ENCODE data around the gene TSR1.
A peak's percentile ranks its signal among the peaks of the same experiment; 100 is the strongest.

TSR1 gene

GRCh38 chr17:2336215-2336851 lies at the start of gene TSR1:
TSR1 (minus strand) TSS chr17:2336457; CDS start chr17:2336427, 30 bp downstream.
- TF ChIP-seq, protein P1, sequence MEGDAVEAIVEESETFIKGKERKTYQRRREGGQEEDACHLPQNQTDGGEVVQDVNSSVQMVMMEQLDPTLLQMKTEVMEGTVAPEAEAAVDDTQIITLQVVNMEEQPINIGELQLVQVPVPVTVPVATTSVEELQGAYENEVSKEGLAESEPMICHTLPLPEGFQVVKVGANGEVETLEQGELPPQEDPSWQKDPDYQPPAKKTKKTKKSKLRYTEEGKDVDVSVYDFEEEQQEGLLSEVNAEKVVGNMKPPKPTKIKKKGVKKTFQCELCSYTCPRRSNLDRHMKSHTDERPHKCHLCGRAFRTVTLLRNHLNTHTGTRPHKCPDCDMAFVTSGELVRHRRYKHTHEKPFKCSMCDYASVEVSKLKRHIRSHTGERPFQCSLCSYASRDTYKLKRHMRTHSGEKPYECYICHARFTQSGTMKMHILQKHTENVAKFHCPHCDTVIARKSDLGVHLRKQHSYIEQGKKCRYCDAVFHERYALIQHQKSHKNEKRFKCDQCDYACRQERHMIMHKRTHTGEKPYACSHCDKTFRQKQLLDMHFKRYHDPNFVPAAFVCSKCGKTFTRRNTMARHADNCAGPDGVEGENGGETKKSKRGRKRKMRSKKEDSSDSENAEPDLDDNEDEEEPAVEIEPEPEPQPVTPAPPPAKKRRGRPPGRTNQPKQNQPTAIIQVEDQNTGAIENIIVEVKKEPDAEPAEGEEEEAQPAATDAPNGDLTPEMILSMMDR (IDR thresholded peaks at IDR 0.05; ENCODE audit: insufficient read depth, low read depth, low read length, missing control alignments) = no peak
- peak within 1 kb of the TSS; percentile 89 for H3K4me3 ChIP-seq (ENCODE audit: low read depth, low read length)
- peak; percentile 93 for DNase-seq (ENCODE audit: low read depth)

- no peak for DNase-seq (ENCODE audit: low read depth)
- TF ChIP-seq, protein P1 (IDR thresholded peaks at IDR 0.05; ENCODE audit: insufficient read depth, low read depth, low read length, missing control alignments) = no peak
- no peak overlapping the region for H3K4me3 ChIP-seq (ENCODE audit: low read depth, low read length)
These were observed 49.3 kb upstream of the TSR1 start for GRCh38 chr17:2385240-2386210.

DNA sequence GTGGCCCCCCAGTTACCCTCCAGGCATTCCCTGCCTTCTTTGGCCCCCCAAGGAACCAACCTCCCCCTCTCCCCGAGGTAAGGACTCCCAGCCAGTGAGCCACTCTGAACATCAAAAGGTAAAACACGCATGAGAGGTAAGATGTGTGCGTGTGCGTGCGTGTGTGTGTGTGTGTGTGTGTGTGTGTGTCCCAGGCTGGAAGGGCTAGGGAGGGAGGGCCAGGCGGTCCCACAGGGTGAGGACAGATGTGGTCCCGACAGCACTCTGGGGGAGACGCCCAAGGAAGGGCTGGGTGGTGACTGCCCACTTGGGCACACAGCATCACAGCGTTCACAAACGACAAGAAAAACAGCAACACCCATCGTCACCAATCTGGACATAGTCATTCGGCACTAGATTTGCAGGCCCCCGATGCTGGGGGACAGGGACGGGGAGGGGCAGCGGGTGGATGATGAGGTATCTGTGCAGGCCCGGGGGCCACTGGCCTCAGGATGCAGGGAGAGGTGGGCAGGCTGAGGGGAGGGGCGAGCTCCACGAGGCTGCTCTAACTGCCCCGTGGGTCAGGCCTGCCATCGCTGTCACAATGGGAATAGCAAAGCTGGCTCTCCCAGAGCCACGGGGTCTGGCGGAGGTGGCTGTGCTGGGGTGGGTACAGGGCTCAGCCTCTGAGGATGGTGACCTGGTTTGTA lies 48.3 kb upstream of the TSR1 start:
- H3K4me3 ChIP-seq (ENCODE audit: low read depth, low read length) = no peak overlapping the region
- DNase-seq (ENCODE audit: low read depth) = no peak
- TF ChIP-seq, protein P1 (IDR thresholded peaks at IDR 0.05; ENCODE audit: insufficient read depth, low read depth, low read length, missing control alignments) = no peak

DNA sequence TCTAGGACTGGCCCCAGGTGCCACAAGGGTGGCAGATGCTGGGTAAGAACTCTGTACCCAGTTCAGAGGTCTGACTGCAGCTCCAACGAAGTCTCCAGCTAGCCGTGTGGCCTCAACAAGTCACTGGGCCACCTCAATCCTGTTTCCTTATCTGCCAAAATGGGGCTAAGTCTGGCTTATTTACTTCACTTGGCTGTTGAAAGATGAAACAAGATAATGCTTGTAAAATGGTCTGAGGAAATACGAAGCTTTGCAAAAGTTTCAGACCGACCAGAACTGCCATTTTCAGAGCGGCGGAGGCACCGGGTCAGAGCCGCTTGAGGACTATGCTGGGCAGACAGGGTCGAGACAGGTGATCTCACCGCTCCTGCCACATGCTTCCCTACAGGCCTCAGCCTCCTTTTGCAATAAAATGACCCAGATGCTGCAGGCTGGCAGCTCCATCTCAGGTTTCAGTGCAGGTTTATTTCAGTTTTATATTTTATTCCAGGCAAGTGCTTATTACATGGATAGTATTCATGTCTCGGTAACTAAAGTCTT lies 47.4 kb upstream of the TSR1 start:
- no peak overlapping the region for H3K4me3 ChIP-seq (ENCODE audit: low read depth, low read length)
- DNase-seq (ENCODE audit: low read depth) = no peak
- TF ChIP-seq, protein P1 (IDR thresholded peaks at IDR 0.05; ENCODE audit: insufficient read depth, low read depth, low read length, missing control alignments) = no peak

GRCh38 chr17:2380950-2381649 lies 44.8 kb upstream of the TSR1 start:
- no peak for DNase-seq (ENCODE audit: low read depth)
- no peak overlapping the region for H3K4me3 ChIP-seq (ENCODE audit: low read depth, low read length)
- TF ChIP-seq, protein P1 (IDR thresholded peaks at IDR 0.05; ENCODE audit: insufficient read depth, low read depth, low read length, missing control alignments) = no peak

Data from GM12865 (cell line).